MM.1S (cell line): ENCODE data around the gene CCDC117.
"Not testable (repeated sequence)": the region's sequence is repeated elsewhere in the genome, so short reads cannot be mapped to it uniquely, and the experiment has no call there.

Experiments
- DNase-seq: peaks from one replicate; pipeline ENCODE4 v3.0.0-alpha.2; 2015
- H2AFZ ChIP-seq: fragments of 300-600 bp; sonication (generic); 2 replicates; pipeline ENCODE4 v1.6.0; 2016; ENCODE audit warnings: antibody characterized with exemption, low read length
- H3F3A ChIP-seq: fragments of 300-600 bp; sonication (generic); 2 replicates; pipeline ENCODE4 v1.6.1; 2016; ENCODE audit warnings: mild to moderate bottlenecking, antibody characterized with exemption, low read length, moderate library complexity, mixed read lengths; ENCODE audit not compliant: insufficient read depth
- H3K27ac ChIP-seq: fragments of 300-600 bp; sonication (generic); 2 replicates; pipeline ENCODE4 v1.5.1; 2016; ENCODE audit warnings: mild to moderate bottlenecking, low read length
- H3K27me3 ChIP-seq: fragments of 300-600 bp; sonication (generic); replicated peaks from 2 replicates; pipeline ENCODE4 v1.6.0; 2016; ENCODE audit warnings: low read length; ENCODE audit not compliant: insufficient read depth
- H3K36me3 ChIP-seq: fragments of 300-600 bp; sonication (generic); replicated peaks from 2 replicates; pipeline ENCODE4 v1.6.1; 2016; ENCODE audit warnings: mild to moderate bottlenecking, low read length, mixed read lengths; ENCODE audit not compliant: insufficient read depth
- H3K4me1 ChIP-seq: fragments of 300-600 bp; sonication (generic); 2 replicates; pipeline ENCODE4 v1.6.1; 2016; ENCODE audit warnings: low read length, mixed read lengths
- H3K4me2 ChIP-seq: fragments of 300-600 bp; sonication (generic); 2 replicates; pipeline ENCODE4 v1.6.0; 2016; ENCODE audit warnings: low read depth, low read length
- H3K4me3 ChIP-seq: fragments of 300-600 bp; sonication (generic); 2 replicates; pipeline ENCODE4 v1.5.1; 2016; ENCODE audit warnings: low read length, mixed read lengths
- H3K79me2 ChIP-seq: fragments of 300-600 bp; sonication (generic); 2 replicates; pipeline ENCODE4 v1.6.1; 2016; ENCODE audit warnings: mixed run types, low read length, mixed read lengths
- H3K9ac ChIP-seq: fragments of 300-600 bp; sonication (generic); 2 replicates; pipeline ENCODE4 v1.6.1; 2016; ENCODE audit warnings: low read length, mixed read lengths
- H3K9me2 ChIP-seq: fragments of 300-600 bp; sonication (generic); replicated peaks from 2 replicates; pipeline ENCODE4 v1.6.1; 2016; ENCODE audit warnings: mild to moderate bottlenecking, low read length, mixed read lengths; ENCODE audit not compliant: insufficient read depth
- H3K9me3 ChIP-seq: fragments of 300-600 bp; sonication (generic); replicated peaks from 2 replicates; pipeline ENCODE4 v1.6.1; 2016; ENCODE audit warnings: mild to moderate bottlenecking, low read length, mixed read lengths; ENCODE audit not compliant: insufficient read depth
- H4K20me1 ChIP-seq: fragments of 300-600 bp; sonication (generic); 2 replicates; pipeline ENCODE4 v1.6.1; 2016; ENCODE audit warnings: mild to moderate bottlenecking, low read length, moderate library complexity, mixed read lengths; ENCODE audit not compliant: insufficient read depth
- CTCF ChIP-seq: fragments of 300-600 bp; sonication (generic); IDR thresholded peaks from 2 replicates; pipeline ENCODE4 v1.5.1; 2016; ENCODE audit warnings: antibody characterized with exemption, low read length, mixed read lengths
- EZH2 ChIP-seq: fragments of 300-600 bp; sonication (generic); optimal IDR thresholded peaks from 2 replicates; pipeline ENCODE3; 2017; ENCODE audit warnings: low read depth, mild to moderate bottlenecking, antibody characterized with exemption, low read length, mixed read lengths
- EZH2phosphoT487 ChIP-seq: fragments of 300-600 bp; sonication (generic); IDR thresholded peaks from 2 replicates; pipeline ENCODE4 v1.6.1; 2018; ENCODE audit warnings: antibody characterized with exemption, low read length

Gene CCDC117

GRCh38 chr22:28821452-28821851 is 49.0 kb downstream of the CCDC117 start:
- Histone ChIP-seq H3K27ac (peak overlapping the region; percentile 99), H3K4me1 (peaks cover 83% of the 10 kb centered on the region), H2AFZ (no peak overlapping the region), H3K9ac (peak overlapping the region; percentile 83), H3K4me3 (no peak overlapping the region), H4K20me1 (no peaks in the 10 kb centered on the region), H3K79me2 (peaks cover 25% of the 10 kb centered on the region), H3K36me3 (no peaks in the 10 kb centered on the region), H3K4me2 (0 out of 2 replicates have a peak overlapping the region, but pooled peaks have one; percentile 15), H3K27me3 (no peaks in the 10 kb centered on the region), H3K9me3 (no peaks in the 10 kb centered on the region), H3K9me2 (no peaks in the 10 kb centered on the region), H3F3A (peaks cover 89% of the 10 kb centered on the region)
- DNase-seq, result no peak
- TF ChIP-seq CTCF, result no peak

- H3F3A ChIP-seq, result peaks cover 79% of the 10 kb centered on the region
- TF ChIP-seq EZH2 (no peak), CTCF (no peak), EZH2phosphoT487 (no peak)
- H4K20me1 ChIP-seq, result no peaks in the 10 kb centered on the region
- H3K9me3 ChIP-seq, result no peaks in the 10 kb centered on the region
- H2AFZ ChIP-seq, result no peak overlapping the region
- peaks cover 74% of the 10 kb centered on the region for H3K4me1 ChIP-seq
- no peaks in the 10 kb centered on the region for H3K36me3 ChIP-seq
- no peak overlapping the region; the same call in 1 of the 2 replicates for H3K4me3 ChIP-seq
- H3K4me2 ChIP-seq, result peak overlapping the region; percentile 55
- H3K27me3 ChIP-seq, result no peaks in the 10 kb centered on the region
- H3K79me2 ChIP-seq, result peaks cover 25% of the 10 kb centered on the region
- H3K9me2 ChIP-seq, result no peaks in the 10 kb centered on the region
- peak; percentile 97 for DNase-seq
- peak overlapping the region; percentile 99 for H3K27ac ChIP-seq
- peak overlapping the region; percentile 83 for H3K9ac ChIP-seq
These were observed 50.5 kb downstream of the CCDC117 start for GRCh38 chr22:28822930-28823551.

- not testable (repeated sequence) for H3K4me3 ChIP-seq, H3K9me3 ChIP-seq, H3K36me3 ChIP-seq, DNase-seq, H4K20me1 ChIP-seq, H3K27me3 ChIP-seq, H3K9me2 ChIP-seq, H2AFZ ChIP-seq
- peaks cover 25% of the 10 kb centered on the region for H3K79me2 ChIP-seq
- H3K4me2 ChIP-seq, result peak overlapping the region; percentile 64; the same call in 1 of the 2 replicates
- peak overlapping the region; percentile 83 for H3K9ac ChIP-seq
- H3K4me1 ChIP-seq, result peaks cover 61% of the 10 kb centered on the region
- H3K27ac ChIP-seq, result peak overlapping the region; percentile 99
- peaks cover 66% of the 10 kb centered on the region for H3F3A ChIP-seq
These were observed 52.0 kb downstream of the CCDC117 start for GRCh38 chr22:28824455-28824854.

- H3K9ac ChIP-seq, H3K36me3 ChIP-seq, H3K27me3 ChIP-seq, H3K4me3 ChIP-seq, H3K9me2 ChIP-seq, H4K20me1 ChIP-seq, H3K4me2 ChIP-seq, DNase-seq, H3K9me3 ChIP-seq, H2AFZ ChIP-seq: not testable (repeated sequence)
- Histone ChIP-seq H3K4me1 (peaks cover 47% of the 10 kb centered on the region), H3F3A (peaks cover 49% of the 10 kb centered on the region), H3K79me2 (peaks cover 17% of the 10 kb centered on the region), H3K27ac (peak overlapping the region; percentile 36; the same call in 1 of the 2 replicates)
These were observed 53.9 kb downstream of the CCDC117 start for GRCh38 chr22:28826430-28826829.
